RPMI7951 (cell line): ENCODE results near the gene NSF. TPM values are rescaled to one million over a fixed set of nuclear protein-coding genes. Genes with fewer than 3 reads are reported as not detected.

Experiments used
- DNase-seq: peaks from one replicate; pipeline ENCODE4 v3.0.0-alpha.2; 2012; ENCODE audit warnings: low read depth
- total RNA-seq: library from RNA; depleted of rRNA; stranded (reverse); fragments of >200 nt; shearing (Covaris generic); gene quantifications from 2 replicates; pipeline ENCODE4 v1.2.3, GENCODE V29; 2014; rRNA removed

Gene NSF
- total RNA-seq, 1 experiment from 2014 or later = 51.7 TPM

DNA sequence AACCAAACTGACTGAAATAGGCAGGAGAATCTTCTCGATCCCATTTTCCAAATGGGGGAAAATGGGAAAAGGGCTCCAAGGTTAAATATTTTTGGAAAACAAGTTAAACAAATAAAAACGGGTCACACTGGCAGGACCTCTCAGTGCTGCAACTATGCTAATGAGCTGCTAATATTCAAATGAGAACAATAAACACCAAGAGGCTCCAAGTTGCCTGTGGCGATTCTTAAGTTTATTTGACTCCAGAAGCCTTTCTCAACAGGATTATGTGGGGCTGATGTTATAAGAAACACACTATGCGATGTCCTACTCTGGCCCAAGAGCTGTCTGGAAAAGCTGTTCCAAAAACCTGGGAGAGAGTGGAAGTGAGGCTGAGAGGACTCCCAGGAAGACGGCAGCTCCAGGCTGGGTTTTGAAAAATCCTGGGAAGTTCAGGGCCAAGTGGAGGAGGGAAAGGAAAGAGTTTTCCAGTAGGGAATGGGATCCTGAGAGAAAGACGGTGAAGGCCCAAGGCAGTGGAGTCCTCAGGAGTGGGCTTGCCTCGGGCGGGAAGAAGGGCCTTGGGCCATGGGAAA lies 206.6 kb downstream of the NSF start:
- no peak for DNase-seq

DNA sequence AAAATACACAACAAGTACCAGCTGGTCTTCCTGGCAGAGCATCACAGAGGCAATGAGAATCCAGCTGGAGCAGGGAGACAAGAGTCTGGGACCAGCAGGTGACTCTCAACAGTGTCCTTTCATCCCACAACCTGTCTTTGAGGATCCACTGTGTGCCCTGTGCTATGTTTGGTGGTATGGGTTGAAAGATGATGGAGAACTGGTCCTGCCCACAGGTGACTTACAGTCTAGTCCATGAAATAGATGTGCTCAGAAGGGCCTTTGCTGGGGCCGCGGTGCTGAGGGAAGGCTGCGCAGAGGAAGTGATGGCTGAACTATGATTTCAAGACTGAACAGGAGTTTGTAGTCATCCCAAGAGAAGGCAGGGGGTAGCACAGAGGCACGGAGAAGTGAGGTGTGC lies 210.1 kb downstream of the NSF start:
- DNase-seq = no peak

DNA sequence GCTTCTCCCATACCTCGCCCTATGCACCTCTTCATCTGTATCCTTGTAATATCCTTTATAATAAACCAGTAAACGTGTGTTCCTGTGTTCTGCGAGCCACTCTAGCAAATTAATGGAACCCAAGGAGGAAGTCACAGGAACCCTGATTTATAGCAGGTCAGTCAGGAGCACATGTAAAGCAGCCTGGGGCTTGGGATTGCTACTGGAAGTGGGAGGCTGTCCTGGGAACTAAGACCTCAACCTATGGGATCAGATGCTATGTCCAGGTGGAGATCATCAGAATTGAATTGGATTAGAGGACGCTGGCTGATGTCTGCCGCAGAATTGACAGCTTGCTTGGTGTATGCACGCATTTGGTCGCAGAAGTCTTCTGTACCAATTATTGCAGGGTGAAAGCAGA lies 212.3 kb downstream of the NSF start:
- DNase-seq = no peak

DNA sequence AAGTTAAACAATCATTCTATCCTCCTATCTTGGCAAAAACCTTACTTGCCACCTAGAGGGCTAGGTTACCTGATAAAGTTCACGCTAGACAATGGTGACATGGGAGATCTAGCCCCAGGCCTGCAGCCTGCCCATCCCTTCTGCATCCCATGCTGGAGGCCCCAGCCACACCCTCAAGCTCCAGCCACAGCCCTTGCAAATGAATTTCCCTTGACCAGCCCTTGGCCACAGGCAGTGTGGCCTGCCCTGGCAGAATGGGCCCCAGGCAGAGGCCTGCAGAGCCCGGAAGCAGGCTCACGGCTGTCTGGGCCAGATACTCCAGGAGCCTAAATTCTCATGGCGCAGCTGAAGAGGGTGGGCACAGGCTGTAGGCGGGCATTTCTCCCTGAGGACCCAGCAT lies 213.1 kb downstream of the NSF start:
- no peak for DNase-seq

DNA sequence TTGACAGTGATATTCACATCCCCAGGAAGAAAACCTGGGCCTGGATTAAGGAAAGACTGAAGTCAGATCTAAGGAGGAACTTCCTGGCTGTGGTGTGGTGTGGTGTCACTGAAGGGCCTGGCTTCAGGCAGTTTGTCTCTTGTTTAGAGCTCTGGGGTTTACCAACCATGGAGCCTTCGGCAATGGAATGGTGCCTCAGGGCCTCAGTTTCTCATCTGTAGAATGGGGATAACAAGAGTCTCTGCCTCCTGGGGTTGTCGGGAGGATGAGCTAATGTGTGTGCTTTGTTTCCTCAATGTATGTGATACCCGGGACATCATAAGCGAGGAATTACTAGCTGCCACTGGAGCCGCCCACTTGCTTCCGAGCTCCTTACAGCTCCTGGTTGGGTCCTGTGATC lies 215.3 kb downstream of the NSF start:
- no peak for DNase-seq

Other genes starting within 250 kb of the NSF start
- gene ARL17B, start 228.9 kb upstream of the NSF start, total RNA-seq = 13.1 and 18.1 TPM in 2 replicates
- gene LRRC37A2, start 78.2 kb upstream of the NSF start, total RNA-seq = 1.7 and 2.5 TPM in 2 replicates
- gene ARL17A, start 11.0 kb upstream of the NSF start, total RNA-seq = 4.3 and 5.2 TPM in 2 replicates
- gene WNT3, start 228.0 kb downstream of the NSF start, total RNA-seq = 0.20 and 0.96 TPM in 2 replicates